Lower leg skin (tissue), 3 donors: ENCODE results near the gene LAMC3.

Experiments used
- POLR2A ChIP-seq, 2 donors: fragments of 450-650 bp; IDR thresholded peaks; one replicate each; pipeline ENCODE4 v1.6.1; 2016 to 2017; ENCODE audit warnings: antibody characterized with exemption in 2 of 2, mild to moderate bottlenecking in 1 of 2, moderate library complexity in 1 of 2
- TF ChIP-seq, protein P1 (sequence below), 3 donors: fragments of 450-650 bp; IDR thresholded peaks; one replicate each; pipeline ENCODE4 v1.5.1; 2016; ENCODE audit warnings: antibody characterized with exemption in 3 of 3, mild to moderate bottlenecking in 3 of 3, moderate library complexity in 2 of 3

DNA sequence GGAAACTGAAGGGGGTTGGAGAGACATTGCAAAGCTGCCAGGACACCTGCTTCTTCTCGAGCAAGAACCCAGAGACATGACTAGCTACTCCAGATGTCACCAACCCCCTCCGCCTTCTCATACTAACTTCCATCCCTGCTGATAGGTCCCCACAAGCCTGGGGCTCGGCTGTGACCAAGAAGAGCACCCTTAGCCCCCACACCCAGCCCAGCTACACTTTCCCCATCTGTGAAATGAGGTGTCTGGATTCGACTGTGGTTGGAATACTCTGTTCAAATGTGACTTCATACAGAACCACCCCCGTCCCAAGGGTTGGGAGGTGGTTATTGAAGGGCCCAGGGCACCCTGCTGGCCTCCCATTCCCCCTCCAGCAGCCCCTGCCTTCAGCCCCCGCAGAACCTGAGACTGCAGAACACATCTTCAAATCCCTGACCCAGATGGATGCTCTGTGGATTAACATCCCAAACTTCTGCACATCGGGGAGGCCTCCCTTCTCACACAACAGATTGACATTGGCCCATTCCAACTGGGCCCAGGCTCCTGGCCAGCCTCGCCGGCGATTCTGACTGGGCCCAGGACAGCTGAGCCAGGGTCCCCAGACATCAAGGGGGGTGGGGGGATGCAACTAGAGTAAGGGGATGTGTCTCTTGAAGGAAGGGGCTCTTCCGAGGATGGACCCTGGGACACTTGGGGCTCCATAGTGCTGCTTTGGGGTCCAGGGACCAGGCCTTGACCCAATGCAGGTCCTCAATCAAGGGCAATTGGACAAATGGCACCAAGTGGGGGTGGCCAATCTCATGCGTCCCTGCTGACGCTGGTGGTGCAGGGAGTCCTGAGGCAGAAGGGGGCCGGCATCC, 48.2 kb upstream of the LAMC3 start:
- no peak for TF ChIP-seq POLR2A (IDR thresholded peaks at IDR 0.05)
- TF ChIP-seq, protein P1, sequence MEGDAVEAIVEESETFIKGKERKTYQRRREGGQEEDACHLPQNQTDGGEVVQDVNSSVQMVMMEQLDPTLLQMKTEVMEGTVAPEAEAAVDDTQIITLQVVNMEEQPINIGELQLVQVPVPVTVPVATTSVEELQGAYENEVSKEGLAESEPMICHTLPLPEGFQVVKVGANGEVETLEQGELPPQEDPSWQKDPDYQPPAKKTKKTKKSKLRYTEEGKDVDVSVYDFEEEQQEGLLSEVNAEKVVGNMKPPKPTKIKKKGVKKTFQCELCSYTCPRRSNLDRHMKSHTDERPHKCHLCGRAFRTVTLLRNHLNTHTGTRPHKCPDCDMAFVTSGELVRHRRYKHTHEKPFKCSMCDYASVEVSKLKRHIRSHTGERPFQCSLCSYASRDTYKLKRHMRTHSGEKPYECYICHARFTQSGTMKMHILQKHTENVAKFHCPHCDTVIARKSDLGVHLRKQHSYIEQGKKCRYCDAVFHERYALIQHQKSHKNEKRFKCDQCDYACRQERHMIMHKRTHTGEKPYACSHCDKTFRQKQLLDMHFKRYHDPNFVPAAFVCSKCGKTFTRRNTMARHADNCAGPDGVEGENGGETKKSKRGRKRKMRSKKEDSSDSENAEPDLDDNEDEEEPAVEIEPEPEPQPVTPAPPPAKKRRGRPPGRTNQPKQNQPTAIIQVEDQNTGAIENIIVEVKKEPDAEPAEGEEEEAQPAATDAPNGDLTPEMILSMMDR (IDR thresholded peaks at IDR 0.05): no peak
